GM21529 (cell line): ENCODE data around the gene ZSCAN9.

Experiments
- ATAC-seq: cut with Tn5 transposase; IDR thresholded peaks from one replicate; pipeline ENCODE4 v1.9.1; 2021; ENCODE audit not compliant: unreplicated experiment

Gene ZSCAN9

GRCh38 chr6:28225056-28225834, at the start of gene ZSCAN9:
TSS of gene ZSCAN9 (plus strand) at chr6:28225275. CDS start at chr6:28227085, 1,810 bp downstream.
- peak; percentile 92 for ATAC-seq

GRCh38 chr6:28176373-28176772, 48.7 kb upstream of the ZSCAN9 start:
- no peak for ATAC-seq

- ATAC-seq: no peak
Measured at GRCh38 chr6:28182255-28182654, 42.8 kb upstream of the ZSCAN9 start.

- no peak for ATAC-seq
Measured at GRCh38 chr6:28188111-28188979, 36.7 kb upstream of the ZSCAN9 start.

GRCh38 chr6:28200020-28200419, 25.1 kb upstream of the ZSCAN9 start:
- no peak for ATAC-seq

GRCh38 chr6:28203201-28203600, 21.9 kb upstream of the ZSCAN9 start:
- ATAC-seq: no peak

- ATAC-seq: no peak
Measured at GRCh38 chr6:28205879-28206278, 19.2 kb upstream of the ZSCAN9 start.

- ATAC-seq: no peak
Measured at GRCh38 chr6:28206527-28206926, 18.5 kb upstream of the ZSCAN9 start.

- ATAC-seq: no peak
Measured at GRCh38 chr6:28206928-28207509, 18.1 kb upstream of the ZSCAN9 start.

- no peak for ATAC-seq
Measured at GRCh38 chr6:28207510-28208110, 17.5 kb upstream of the ZSCAN9 start.

- no peak for ATAC-seq
Measured at GRCh38 chr6:28208111-28208659, 16.9 kb upstream of the ZSCAN9 start.

GRCh38 chr6:28209753-28210535, 15.1 kb upstream of the ZSCAN9 start:
- ATAC-seq: no peak

GRCh38 chr6:28211840-28212509, 13.1 kb upstream of the ZSCAN9 start:
- peak; percentile 34 for ATAC-seq

- ATAC-seq: peak; percentile 68
Measured at GRCh38 chr6:28212510-28213212, 12.4 kb upstream of the ZSCAN9 start.

GRCh38 chr6:28213213-28213523, 11.9 kb upstream of the ZSCAN9 start:
- ATAC-seq: no peak

- ATAC-seq: no peak
Measured at GRCh38 chr6:28215425-28215824, 9.7 kb upstream of the ZSCAN9 start.

- no peak for ATAC-seq
Measured at GRCh38 chr6:28217890-28218289, 7.2 kb upstream of the ZSCAN9 start.

GRCh38 chr6:28218312-28219248, 6.5 kb upstream of the ZSCAN9 start:
- ATAC-seq: peak; percentile 79
